ENCODE measurements around the gene TEKT4. TPM values are rescaled to one million over a fixed set of nuclear protein-coding genes. Genes with fewer than 3 reads are reported as not detected.
"Not testable (repeated sequence)": the region's sequence is repeated elsewhere in the genome, so short reads cannot be mapped to it uniquely, and the experiment has no call there.

TEKT4 gene
- total RNA-seq, 1 donor from 2014 or later = under 0.01 TPM

DNA sequence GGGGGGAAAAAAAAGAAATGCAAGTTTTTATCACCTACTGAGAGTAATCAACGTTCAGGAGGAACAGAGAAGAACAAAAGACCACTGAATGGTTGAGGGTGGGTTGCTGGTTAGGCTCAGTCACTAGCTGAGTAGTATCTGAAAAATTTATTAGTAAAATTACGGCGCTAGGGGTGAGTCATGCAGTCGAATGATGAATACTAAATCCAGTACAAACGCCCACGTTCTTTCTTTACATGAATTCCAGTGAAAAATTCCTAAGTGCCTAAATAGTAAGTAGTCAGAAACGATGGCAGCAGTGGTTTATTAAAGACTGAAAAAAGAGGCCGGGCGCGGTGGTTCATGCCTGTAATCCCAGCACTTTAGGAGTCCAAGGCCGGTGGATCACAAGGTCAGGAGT lies 52.0 kb downstream of the TEKT4 start:
- Histone ChIP-seq H3K27me3 (ENCODE audit: control insufficient read depth in 3 of 3, insufficient read depth in 3 of 3, low read length in 3 of 3) (no peaks in the 10 kb centered on the region), H3K9ac (ENCODE audit: low read depth in 1 of 3, low read length in 3 of 3) (no peak overlapping the region), H3K4me3 (ENCODE audit: low read length in 3 of 3) (no peak overlapping the region), H3K36me3 (ENCODE audit: control insufficient read depth in 3 of 3, insufficient read depth in 3 of 3, low read length in 3 of 3) (no peaks in the 10 kb centered on the region), H3K4me1 (ENCODE audit: control insufficient read depth in 3 of 3, insufficient read depth in 3 of 3, low read length in 3 of 3) (no peaks in the 10 kb centered on the region), H3K9me3 (ENCODE audit: control insufficient read depth in 3 of 3, low read length in 3 of 3) (peaks cover 0 to 2% (median 0%) of the 10 kb centered on the region in 3 donors), H3K27ac (ENCODE audit: low read depth, low read length) (no peak overlapping the region)

DNA sequence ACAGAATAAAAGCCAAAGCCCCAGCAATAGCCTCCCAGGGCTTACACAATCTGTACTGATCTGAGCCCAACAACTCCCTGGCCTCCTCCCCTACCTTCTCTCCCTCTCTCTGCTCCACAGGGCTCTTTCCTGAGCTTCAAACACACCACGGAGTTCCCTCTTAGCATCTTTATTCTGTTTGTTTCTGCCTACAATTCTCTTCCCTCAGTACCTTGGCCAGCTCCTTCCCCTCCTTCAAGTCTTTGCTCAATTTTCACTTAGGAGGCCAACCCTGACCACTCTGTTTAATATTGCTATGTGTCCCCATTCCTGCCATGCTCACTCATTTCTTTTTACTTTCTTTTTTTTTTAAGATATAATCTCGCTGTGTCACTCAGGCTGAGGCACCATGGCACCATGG lies 53.8 kb downstream of the TEKT4 start:
- H3K9me3 ChIP-seq (ENCODE audit: control insufficient read depth in 3 of 3, low read length in 3 of 3); H3K9ac ChIP-seq (ENCODE audit: low read depth in 1 of 3, low read length in 3 of 3); H3K4me3 ChIP-seq (ENCODE audit: low read length in 3 of 3); H3K4me1 ChIP-seq (ENCODE audit: control insufficient read depth in 3 of 3, insufficient read depth in 3 of 3, low read length in 3 of 3); H3K27me3 ChIP-seq (ENCODE audit: control insufficient read depth in 3 of 3, insufficient read depth in 3 of 3, low read length in 3 of 3); H3K27ac ChIP-seq (ENCODE audit: low read depth, low read length); H3K36me3 ChIP-seq (ENCODE audit: control insufficient read depth in 3 of 3, insufficient read depth in 3 of 3, low read length in 3 of 3): not testable (repeated sequence)

Small RNAs within 50 kb of the gene (small RNA-seq; reads per million reads assigned to genes)
- gene RNU6-1320P = not detected

Other genes with a start within 250 kb of the TEKT4 start
- 4.2 TPM for gene MAL, start 154.3 kb downstream of the TEKT4 start, total RNA-seq